ENCODE measurements around the gene CRYZL1.

- no peak for TF ChIP-seq POLR2AphosphoS5 (IDR thresholded peaks at IDR 0.05; ENCODE audit: low read depth, low read length)
- no peak for TF ChIP-seq TCF7L2 (IDR thresholded peaks at IDR 0.05; ENCODE audit: low read depth, low read length)
- TF ChIP-seq, protein P1, sequence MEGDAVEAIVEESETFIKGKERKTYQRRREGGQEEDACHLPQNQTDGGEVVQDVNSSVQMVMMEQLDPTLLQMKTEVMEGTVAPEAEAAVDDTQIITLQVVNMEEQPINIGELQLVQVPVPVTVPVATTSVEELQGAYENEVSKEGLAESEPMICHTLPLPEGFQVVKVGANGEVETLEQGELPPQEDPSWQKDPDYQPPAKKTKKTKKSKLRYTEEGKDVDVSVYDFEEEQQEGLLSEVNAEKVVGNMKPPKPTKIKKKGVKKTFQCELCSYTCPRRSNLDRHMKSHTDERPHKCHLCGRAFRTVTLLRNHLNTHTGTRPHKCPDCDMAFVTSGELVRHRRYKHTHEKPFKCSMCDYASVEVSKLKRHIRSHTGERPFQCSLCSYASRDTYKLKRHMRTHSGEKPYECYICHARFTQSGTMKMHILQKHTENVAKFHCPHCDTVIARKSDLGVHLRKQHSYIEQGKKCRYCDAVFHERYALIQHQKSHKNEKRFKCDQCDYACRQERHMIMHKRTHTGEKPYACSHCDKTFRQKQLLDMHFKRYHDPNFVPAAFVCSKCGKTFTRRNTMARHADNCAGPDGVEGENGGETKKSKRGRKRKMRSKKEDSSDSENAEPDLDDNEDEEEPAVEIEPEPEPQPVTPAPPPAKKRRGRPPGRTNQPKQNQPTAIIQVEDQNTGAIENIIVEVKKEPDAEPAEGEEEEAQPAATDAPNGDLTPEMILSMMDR (IDR thresholded peaks at IDR 0.05), result no peak
- no peak for TF ChIP-seq REST (IDR thresholded peaks at IDR 0.05; ENCODE audit: insufficient read depth in 1 of 2, low read depth in 2 of 2, low read length in 1 of 2)
- no peak for TF ChIP-seq SIN3A (IDR thresholded peaks at IDR 0.05; ENCODE audit: borderline replicate concordance, insufficient read depth, low read depth, low read length)
Measured at GRCh38 chr21:33663241-33663640, 21.7 kb upstream of the CRYZL1 start.
